LNCAP (cell line): ENCODE measurements around the gene OR5B17.

Experiments
- TF ChIP-seq, protein P1 (sequence below): fragments of 450-650 bp; IDR thresholded peaks from 2 replicates; pipeline ENCODE4 v1.5.1; 2017; ENCODE audit warnings: mild to moderate bottlenecking

Gene OR5B17

DNA sequence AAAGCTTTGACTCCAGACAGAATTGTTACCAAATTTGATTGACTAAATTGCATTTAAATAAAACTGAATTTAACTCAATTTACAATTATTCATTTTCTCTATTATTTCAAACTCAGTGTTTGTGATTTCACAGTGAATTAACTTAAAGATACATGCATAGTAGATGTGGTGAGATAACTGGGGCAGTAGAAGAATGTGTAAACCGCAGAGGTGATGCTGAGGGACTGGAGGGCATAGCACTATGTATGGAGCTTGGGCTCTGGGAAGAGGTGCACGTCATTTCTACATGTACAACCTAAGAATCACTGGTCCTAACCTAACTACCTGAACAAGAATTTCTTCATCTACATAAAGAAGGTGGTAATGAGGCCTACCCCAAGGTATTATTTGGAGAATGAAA lies 13.7 kb downstream of the OR5B17 start:
- TF ChIP-seq, protein P1, sequence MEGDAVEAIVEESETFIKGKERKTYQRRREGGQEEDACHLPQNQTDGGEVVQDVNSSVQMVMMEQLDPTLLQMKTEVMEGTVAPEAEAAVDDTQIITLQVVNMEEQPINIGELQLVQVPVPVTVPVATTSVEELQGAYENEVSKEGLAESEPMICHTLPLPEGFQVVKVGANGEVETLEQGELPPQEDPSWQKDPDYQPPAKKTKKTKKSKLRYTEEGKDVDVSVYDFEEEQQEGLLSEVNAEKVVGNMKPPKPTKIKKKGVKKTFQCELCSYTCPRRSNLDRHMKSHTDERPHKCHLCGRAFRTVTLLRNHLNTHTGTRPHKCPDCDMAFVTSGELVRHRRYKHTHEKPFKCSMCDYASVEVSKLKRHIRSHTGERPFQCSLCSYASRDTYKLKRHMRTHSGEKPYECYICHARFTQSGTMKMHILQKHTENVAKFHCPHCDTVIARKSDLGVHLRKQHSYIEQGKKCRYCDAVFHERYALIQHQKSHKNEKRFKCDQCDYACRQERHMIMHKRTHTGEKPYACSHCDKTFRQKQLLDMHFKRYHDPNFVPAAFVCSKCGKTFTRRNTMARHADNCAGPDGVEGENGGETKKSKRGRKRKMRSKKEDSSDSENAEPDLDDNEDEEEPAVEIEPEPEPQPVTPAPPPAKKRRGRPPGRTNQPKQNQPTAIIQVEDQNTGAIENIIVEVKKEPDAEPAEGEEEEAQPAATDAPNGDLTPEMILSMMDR: no peak

DNA sequence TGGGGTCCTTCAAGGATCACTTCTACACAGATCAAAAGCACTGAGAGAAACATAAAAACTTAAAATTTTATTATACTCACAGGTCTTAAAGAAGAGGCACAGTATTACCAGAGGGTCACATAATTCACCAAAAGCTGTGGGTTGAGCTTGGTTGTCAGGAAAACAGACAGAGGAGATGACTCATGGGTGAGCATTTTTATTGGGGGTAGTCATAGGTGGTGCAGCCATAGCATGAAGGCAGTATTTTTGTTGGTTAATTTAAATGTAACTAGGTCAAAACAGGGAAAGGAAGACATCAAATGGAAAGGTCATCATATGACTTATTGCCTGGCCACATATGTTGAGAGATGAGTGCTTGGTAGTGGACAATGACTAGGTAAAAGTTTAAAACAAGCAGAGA lies 24.2 kb downstream of the OR5B17 start:
- TF ChIP-seq, protein P1: no peak

DNA sequence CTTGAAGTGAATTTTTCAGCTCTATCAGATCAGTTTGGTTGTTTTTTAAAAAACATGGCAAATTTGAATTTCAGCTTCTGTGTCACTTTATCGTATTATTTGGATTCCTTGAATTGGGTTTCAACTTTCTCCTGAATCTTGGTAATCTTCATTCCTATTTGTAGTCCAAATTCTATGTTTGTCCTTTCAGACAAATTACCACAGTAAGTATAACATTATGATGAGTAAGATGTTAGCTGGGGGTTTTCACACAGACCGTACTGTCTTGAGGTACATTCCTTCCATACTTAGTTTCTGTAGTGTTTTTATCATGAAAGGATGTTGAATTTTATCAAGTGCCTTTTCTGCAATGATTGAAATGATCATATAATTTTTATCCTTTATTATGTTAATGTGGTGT lies 28.0 kb downstream of the OR5B17 start:
- TF ChIP-seq, protein P1: no peak

DNA sequence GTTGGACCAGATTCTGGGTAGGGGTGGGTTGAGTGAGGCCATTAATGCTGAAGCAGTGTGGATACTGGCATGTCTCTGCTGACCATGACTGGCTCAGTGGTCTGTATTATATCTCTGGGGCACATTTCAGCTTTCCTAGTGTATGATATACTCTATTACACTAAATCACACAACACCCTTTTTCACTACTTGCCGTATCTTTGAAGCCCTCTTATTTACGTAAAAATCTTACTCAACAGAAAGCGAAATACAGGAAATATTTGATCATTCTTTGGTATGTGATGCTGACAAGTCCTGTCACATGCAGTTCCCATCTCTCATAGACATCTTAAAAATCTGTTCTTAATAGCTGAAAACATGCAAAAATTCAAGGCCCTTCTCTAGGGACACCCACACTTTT lies 40.3 kb downstream of the OR5B17 start:
- TF ChIP-seq, protein P1: no peak

DNA sequence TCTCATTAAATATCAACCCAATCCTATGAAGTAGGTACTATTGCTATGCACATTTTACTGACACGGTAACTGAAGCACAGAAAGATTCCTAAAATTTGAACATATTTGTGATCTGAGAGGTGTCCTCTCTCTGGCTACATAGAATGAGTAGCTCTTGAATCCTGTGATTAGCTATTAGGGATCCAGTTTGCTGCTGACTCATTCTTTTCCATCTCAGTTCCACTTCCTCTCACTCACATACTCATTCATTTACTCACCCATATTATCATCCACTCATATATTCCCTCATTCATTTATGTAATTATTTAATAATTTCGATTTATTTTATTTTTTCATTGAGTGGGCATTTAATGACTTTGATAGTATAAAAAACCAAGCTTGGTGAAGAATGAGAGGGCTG lies 42.7 kb downstream of the OR5B17 start:
- TF ChIP-seq, protein P1: no peak
